Fibroblast of skin of back (primary cell): ENCODE results near the gene CSPG4.
"Not testable (repeated sequence)": the region's sequence is repeated elsewhere in the genome, so short reads cannot be mapped to it uniquely, and the experiment has no call there.

Experiments
- DNase-seq: peaks from one replicate; pipeline ENCODE4 v3.0.0-alpha.2; 2013

CSPG4 gene

GRCh38 chr15:75647370-75648155 lies 65.1 kb downstream of the CSPG4 start, which contains the start of gene SNX33:
SNX33 (plus strand) TSS chr15:75647912; CDS start chr15:75649103, 1,191 bp downstream.
- peak; percentile 88 for DNase-seq

GRCh38 chr15:75646944-75647364 lies 65.7 kb downstream of the CSPG4 start:
- no peak for DNase-seq

- DNase-seq, result no peak
Observed at GRCh38 chr15:75646112-75646943, 66.3 kb downstream of the CSPG4 start.

- peak; percentile 66 for DNase-seq
Observed at GRCh38 chr15:75644376-75644775, 68.3 kb downstream of the CSPG4 start.

GRCh38 chr15:75641603-75642002 lies 71.0 kb downstream of the CSPG4 start:
- no peak for DNase-seq

- no peak for DNase-seq
Observed at GRCh38 chr15:75641179-75641503, 71.5 kb downstream of the CSPG4 start.

GRCh38 chr15:75640483-75641178 lies 72.0 kb downstream of the CSPG4 start:
- DNase-seq, result peak; percentile 67

- DNase-seq, result peak; percentile 98
Observed at GRCh38 chr15:75639709-75640482, 72.8 kb downstream of the CSPG4 start, which contains the start of gene IMP3. IMP3 (minus strand) TSS chr15:75640224; CDS start chr15:75640168, 56 bp downstream.

- DNase-seq, result no peak
Observed at GRCh38 chr15:75639191-75639708, 73.4 kb downstream of the CSPG4 start.

- DNase-seq, result no peak
Observed at GRCh38 chr15:75637245-75638009, 75.2 kb downstream of the CSPG4 start.

GRCh38 chr15:75636026-75636425 lies 76.6 kb downstream of the CSPG4 start:
- DNase-seq, result no peak

- DNase-seq, result not testable (repeated sequence)
Observed at GRCh38 chr15:75633922-75634321, 78.7 kb downstream of the CSPG4 start.

GRCh38 chr15:75631935-75632334 lies 80.7 kb downstream of the CSPG4 start:
- DNase-seq, result no peak

- DNase-seq, result peak; percentile 93
Observed at GRCh38 chr15:75625542-75626347, 86.9 kb downstream of the CSPG4 start, which contains the start of gene SNUPN. SNUPN (minus strand) TSS chr15:75625725; CDS start chr15:75621051, 4,674 bp downstream.
